Tibial nerve (tissue), 3 donors: ENCODE measurements around the gene SENP3.

ENCODE experiments used
- CTCF ChIP-seq, 5 experiments: fragments of 200-600 bp in 3 of 5; fragments of 450-650 bp in 2 of 5; sonication (generic) in 3 of 5; IDR thresholded peaks; one replicate each; pipeline ENCODE4 v1.5.1; 2016 to 2019; ENCODE audit warnings: antibody characterized with exemption in 5 of 5, mild to moderate bottlenecking in 3 of 5, moderate library complexity in 2 of 5
- POLR2A ChIP-seq, 2 donors: fragments of 450-650 bp; IDR thresholded peaks; one replicate each; pipeline ENCODE4 v1.6.1; 2017; ENCODE audit warnings: antibody characterized with exemption in 2 of 2, mild to moderate bottlenecking in 2 of 2, moderate library complexity in 2 of 2

GRCh38 chr17:7557775-7558543 lies 3.8 kb upstream of the SENP3 start:
- TF ChIP-seq POLR2A (IDR thresholded peaks at IDR 0.05) (peak in 1 of 2 donors; percentile 60), CTCF (IDR thresholded peaks at IDR 0.05) (peak in 1 of 5 experiments; percentile 5)
